Inflammatory macrophage (primary cell): ENCODE results near the gene ARHGAP28.
A peak's percentile ranks its signal among the peaks of the same experiment; 100 is the strongest.
"Not testable (repeated sequence)": the region's sequence is repeated elsewhere in the genome, so short reads cannot be mapped to it uniquely, and the experiment has no call there.

Experiments
- DNase-seq, 2 donors: peaks; one replicate each; pipeline ENCODE4 v3.0.0-alpha.2; 2020 to 2022

ARHGAP28 gene

GRCh38 chr18:6877288-6877687 lies 147.8 kb downstream of the ARHGAP28 start:
- DNase-seq, result no peak

- no peak for DNase-seq
Measured at GRCh38 chr18:6878556-6879297, 149.2 kb downstream of the ARHGAP28 start.

- no peak for DNase-seq
Measured at GRCh38 chr18:6879508-6880195, 150.1 kb downstream of the ARHGAP28 start.

GRCh38 chr18:6881034-6881820 lies 151.7 kb downstream of the ARHGAP28 start:
- no peak for DNase-seq

GRCh38 chr18:6882401-6882800 lies 152.9 kb downstream of the ARHGAP28 start:
- DNase-seq, result no peak

- no peak for DNase-seq
Measured at GRCh38 chr18:6885006-6885481, 155.5 kb downstream of the ARHGAP28 start.

GRCh38 chr18:6885992-6886796 lies 156.7 kb downstream of the ARHGAP28 start:
- peak; percentile 22 to 32 for DNase-seq

- no peak for DNase-seq
Measured at GRCh38 chr18:6886797-6887330, 157.3 kb downstream of the ARHGAP28 start.

GRCh38 chr18:6891788-6892187 lies 162.3 kb downstream of the ARHGAP28 start:
- DNase-seq, result no peak

GRCh38 chr18:6901286-6901926 lies 171.9 kb downstream of the ARHGAP28 start:
- DNase-seq, result no peak

GRCh38 chr18:6917072-6917471 lies 187.6 kb downstream of the ARHGAP28 start:
- DNase-seq, result no peak

- DNase-seq, result peak; percentile 52 to 63
Measured at GRCh38 chr18:6920099-6920955, 190.8 kb downstream of the ARHGAP28 start.

GRCh38 chr18:6921571-6921970 lies 192.1 kb downstream of the ARHGAP28 start:
- no peak for DNase-seq

- DNase-seq, result no peak
Measured at GRCh38 chr18:6923220-6923619, 193.7 kb downstream of the ARHGAP28 start.

GRCh38 chr18:6927153-6927552 lies 197.6 kb downstream of the ARHGAP28 start:
- no peak for DNase-seq

GRCh38 chr18:6928359-6928758 lies 198.8 kb downstream of the ARHGAP28 start:
- no peak for DNase-seq

- no peak for DNase-seq
Measured at GRCh38 chr18:6929370-6930102, 200.0 kb downstream of the ARHGAP28 start.

GRCh38 chr18:6934859-6935258 lies 205.3 kb downstream of the ARHGAP28 start:
- no peak for DNase-seq

GRCh38 chr18:6938003-6938402 lies 208.5 kb downstream of the ARHGAP28 start:
- DNase-seq, result no peak

GRCh38 chr18:6938403-6938802 lies 208.9 kb downstream of the ARHGAP28 start:
- DNase-seq, result not testable (repeated sequence)
